ENCODE measurements around the gene RAB6D. TPM values are rescaled to one million over a fixed set of nuclear protein-coding genes. Genes with fewer than 3 reads are reported as not detected.

The RAB6D gene
- total RNA-seq, result under 1 TPM in 1 of 2 donors, not detected in 1; under 0.01 TPM

DNA sequence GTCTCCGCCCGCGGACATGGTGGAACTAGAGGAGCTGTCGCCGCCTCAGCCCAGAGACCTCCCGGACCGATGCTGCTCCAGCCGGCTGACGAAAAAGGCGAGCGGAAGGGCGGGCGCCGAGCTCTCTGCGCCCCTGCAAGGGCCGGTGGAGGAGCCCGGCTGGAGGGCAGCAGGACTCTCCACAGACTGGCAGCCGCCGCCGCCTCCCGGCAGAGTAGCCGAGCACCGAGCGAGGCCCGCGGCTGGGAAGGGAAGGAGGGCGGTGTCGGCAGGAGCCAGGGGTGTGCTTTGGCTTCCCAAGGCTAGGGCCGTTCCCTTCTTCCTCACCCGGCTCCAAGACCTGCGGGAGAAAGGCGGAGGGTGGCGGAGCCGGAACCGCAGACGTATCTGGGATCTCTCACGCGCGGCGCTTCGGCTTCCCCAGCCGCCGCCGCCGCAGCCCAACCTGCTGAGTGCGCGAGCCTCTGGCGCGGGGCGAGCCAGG is at the start of gene RAB6D:
Gene RAB6D (minus strand): TSS at position 466 of the 484 bp plus-strand sequence. CDS start 448 bp downstream, at position 18.

Other genes starting within 250 kb of the RAB6D start
- gene POTEE, start 154.6 kb downstream of the RAB6D start, total RNA-seq, result not detected
- not detected for gene TUBA3D, start 112.0 kb upstream of the RAB6D start, total RNA-seq
- 10 to 100 TPM; 43.4 to 67.6 TPM for gene MZT2A, start 128.2 kb upstream of the RAB6D start, total RNA-seq
- 1 to 10 TPM; 4.8 to 7.0 TPM for gene CCDC74A, start 163.7 kb upstream of the RAB6D start, total RNA-seq